Astrocyte (in vitro differentiated cells and primary cell): Measurements from ENCODE around the gene SIRPB1. TPM values are rescaled to one million over a fixed set of nuclear protein-coding genes. Genes with fewer than 3 reads are reported as not detected.

Experiments used
- DNase-seq: peaks from one replicate; pipeline ENCODE4 v3.0.0-alpha.2; 2010; ENCODE audit warnings: low read depth
- FAIRE-seq: peaks from 2 replicates; lab custom pipeline; 2011; peaks lifted over from hg19 to GRCh38; lab: Jason Lieb, UNC
- H2AFZ ChIP-seq: 2 replicates; pipeline ENCODE4 v1.6.0; 2012; ENCODE audit warnings: low read depth, low read length, inconsistent platforms
- H3K27ac ChIP-seq: 2 replicates; pipeline ENCODE4 v1.5.1; 2011; ENCODE audit warnings: low read depth, low read length, inconsistent platforms
- H3K27me3 ChIP-seq: 2 replicates; pipeline ENCODE4 v1.6.0; 2011; ENCODE audit warnings: low read length, inconsistent platforms; ENCODE audit not compliant: insufficient read depth
- H3K36me3 ChIP-seq: 2 replicates; pipeline ENCODE4 v1.5.1; 2011; ENCODE audit warnings: low read length, inconsistent platforms; ENCODE audit not compliant: insufficient read depth
- H3K4me1 ChIP-seq: 2 replicates; pipeline ENCODE4 v1.5.1; 2011; ENCODE audit warnings: low read length, inconsistent platforms; ENCODE audit not compliant: insufficient read depth
- H3K4me2 ChIP-seq: 2 replicates; pipeline ENCODE4 v1.6.0; 2012; ENCODE audit warnings: low read length, inconsistent platforms
- H3K4me3 ChIP-seq: 2 replicates; pipeline ENCODE4 v1.5.1; 2011; ENCODE audit warnings: low read depth, mild to moderate bottlenecking, low read length, inconsistent platforms; ENCODE audit not compliant: insufficient read depth
- H3K79me2 ChIP-seq: 2 replicates; pipeline ENCODE4 v1.6.0; 2012; ENCODE audit warnings: mild to moderate bottlenecking, low read length, inconsistent platforms; ENCODE audit not compliant: insufficient read depth
- H3K9ac ChIP-seq: 2 replicates; pipeline ENCODE4 v1.6.0; 2012; ENCODE audit warnings: mild to moderate bottlenecking, low read length, inconsistent platforms
- H3K9me3 ChIP-seq: 2 replicates; pipeline ENCODE4 v1.5.1; 2012; ENCODE audit warnings: low read depth, mild to moderate bottlenecking, low read length, inconsistent platforms; ENCODE audit not compliant: insufficient read depth
- H4K20me1 ChIP-seq: 2 replicates; pipeline ENCODE4 v1.6.0; 2012; ENCODE audit warnings: low read length, inconsistent platforms; ENCODE audit not compliant: insufficient read depth
- H3K27ac Mint-ChIP-seq: one replicate; pipeline ENCODE4 v1.8.0; 2021; ENCODE audit warnings: mild to moderate bottlenecking, mixed read lengths; ENCODE audit not compliant: unreplicated experiment
- H3K27me3 Mint-ChIP-seq: one replicate; pipeline ENCODE4 v1.8.0; 2021; ENCODE audit warnings: low read depth, mixed read lengths; ENCODE audit not compliant: unreplicated experiment
- H3K36me3 Mint-ChIP-seq: one replicate; pipeline ENCODE4 v1.8.0; 2021; ENCODE audit warnings: low read depth, mixed read lengths; ENCODE audit not compliant: unreplicated experiment
- H3K4me1 Mint-ChIP-seq: one replicate; pipeline ENCODE4 v1.8.0; 2021; ENCODE audit warnings: low read depth, mixed read lengths; ENCODE audit not compliant: unreplicated experiment
- H3K4me3 Mint-ChIP-seq: one replicate; pipeline ENCODE4 v1.8.0; 2021; ENCODE audit warnings: mild to moderate bottlenecking, moderate library complexity, mixed read lengths; ENCODE audit not compliant: unreplicated experiment
- H3K9me3 Mint-ChIP-seq: one replicate; pipeline ENCODE4 v1.8.0; 2021; ENCODE audit warnings: mild to moderate bottlenecking, mixed read lengths; ENCODE audit not compliant: unreplicated experiment
- EZH2 ChIP-seq: IDR thresholded peaks from 2 replicates; pipeline ENCODE4 v1.6.1; 2012; ENCODE audit warnings: mild to moderate bottlenecking, low read length, inconsistent platforms; ENCODE audit not compliant: insufficient read depth
- total RNA-seq: library from RNA; stranded (reverse); gene quantifications from 2 replicates; pipeline ENCODE4 v1.2.1, GENCODE V29; 2021
- TF ChIP-seq, protein P1 (sequence below): IDR thresholded peaks from 2 replicates; pipeline ENCODE4 v1.5.1; 2011; ENCODE audit warnings: low read depth, mild to moderate bottlenecking, inconsistent platforms, low read length, moderate library complexity; ENCODE audit not compliant: insufficient read depth

The SIRPB1 gene
- total RNA-seq, 1 donor from 2014 or later, result not detected

DNA sequence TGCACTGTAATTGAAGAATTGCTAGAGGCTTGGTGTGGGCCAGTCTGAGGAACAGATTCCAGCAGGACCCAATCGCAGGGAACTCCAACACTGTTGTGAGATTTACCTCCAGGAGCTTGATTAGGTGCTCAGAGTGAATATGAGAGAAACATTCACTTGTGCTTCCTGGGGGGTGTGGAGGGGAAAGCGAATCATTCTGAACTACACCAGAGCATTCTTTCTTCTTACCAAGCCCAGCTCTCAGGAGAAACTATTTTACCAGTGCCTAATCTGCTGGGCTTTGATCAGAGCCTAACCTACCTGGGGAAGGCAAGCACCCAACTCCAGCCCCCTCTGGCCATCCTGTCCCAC lies 7.4 kb upstream of the SIRPB1 start:
- FAIRE-seq, result no peak
- TF ChIP-seq, protein P1, sequence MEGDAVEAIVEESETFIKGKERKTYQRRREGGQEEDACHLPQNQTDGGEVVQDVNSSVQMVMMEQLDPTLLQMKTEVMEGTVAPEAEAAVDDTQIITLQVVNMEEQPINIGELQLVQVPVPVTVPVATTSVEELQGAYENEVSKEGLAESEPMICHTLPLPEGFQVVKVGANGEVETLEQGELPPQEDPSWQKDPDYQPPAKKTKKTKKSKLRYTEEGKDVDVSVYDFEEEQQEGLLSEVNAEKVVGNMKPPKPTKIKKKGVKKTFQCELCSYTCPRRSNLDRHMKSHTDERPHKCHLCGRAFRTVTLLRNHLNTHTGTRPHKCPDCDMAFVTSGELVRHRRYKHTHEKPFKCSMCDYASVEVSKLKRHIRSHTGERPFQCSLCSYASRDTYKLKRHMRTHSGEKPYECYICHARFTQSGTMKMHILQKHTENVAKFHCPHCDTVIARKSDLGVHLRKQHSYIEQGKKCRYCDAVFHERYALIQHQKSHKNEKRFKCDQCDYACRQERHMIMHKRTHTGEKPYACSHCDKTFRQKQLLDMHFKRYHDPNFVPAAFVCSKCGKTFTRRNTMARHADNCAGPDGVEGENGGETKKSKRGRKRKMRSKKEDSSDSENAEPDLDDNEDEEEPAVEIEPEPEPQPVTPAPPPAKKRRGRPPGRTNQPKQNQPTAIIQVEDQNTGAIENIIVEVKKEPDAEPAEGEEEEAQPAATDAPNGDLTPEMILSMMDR, result no peak
- TF ChIP-seq EZH2, result no peak
- H3K27me3 Mint-ChIP-seq, result peaks cover 29% of the 10 kb centered on the region

DNA sequence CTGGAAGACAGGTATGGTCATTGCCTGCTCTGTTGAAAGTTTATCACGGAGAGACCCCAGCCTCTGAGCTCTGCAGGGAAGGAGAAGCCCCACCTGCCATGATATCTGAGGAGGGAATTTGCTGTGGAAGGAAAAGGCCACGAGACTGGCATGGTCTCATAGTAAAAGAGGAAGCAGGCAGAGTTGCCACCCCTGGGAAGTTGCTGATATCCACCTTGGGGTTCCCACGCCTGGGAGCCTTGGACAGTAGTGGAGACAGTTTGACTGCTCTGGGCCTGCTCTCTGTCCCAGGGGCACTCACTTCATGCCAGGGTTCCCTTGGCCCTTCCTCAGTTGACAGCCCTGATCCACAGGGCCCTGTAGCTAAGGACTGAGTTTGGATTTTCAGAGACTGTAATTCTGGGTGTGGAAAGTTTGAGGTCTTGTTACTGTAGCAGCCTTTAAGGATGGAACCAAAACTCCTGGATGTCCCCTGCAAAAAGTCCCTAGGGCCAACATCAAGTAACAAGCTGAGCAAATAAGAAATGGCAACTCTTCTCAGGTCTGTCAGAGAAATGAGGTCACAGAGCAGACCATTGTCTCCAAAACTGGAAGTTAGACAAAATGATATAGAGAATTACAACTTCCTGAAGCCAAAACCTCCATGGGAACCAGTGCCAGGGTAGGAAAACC lies 6.9 kb upstream of the SIRPB1 start:
- Histone ChIP-seq H4K20me1 (no peaks in the 10 kb centered on the region), H3K27me3 (no peaks in the 10 kb centered on the region), H3K36me3 (no peaks in the 10 kb centered on the region), H3K4me1 (no peaks in the 10 kb centered on the region), H3K4me2 (no peak overlapping the region), H2AFZ (no peak overlapping the region), H3K9ac (no peak overlapping the region), H3K79me2 (no peaks in the 10 kb centered on the region), H3K9me3 (no peaks in the 10 kb centered on the region), H3K27ac (no peak overlapping the region), H3K4me3 (no peak overlapping the region)
- no peak overlapping the region for H3K27ac Mint-ChIP-seq
- FAIRE-seq (no peak), DNase-seq (no peak)
- no peaks in the 10 kb centered on the region for H3K9me3 Mint-ChIP-seq
- H3K36me3 Mint-ChIP-seq, result no peaks in the 10 kb centered on the region
- H3K4me3 Mint-ChIP-seq, result no peak overlapping the region
- H3K27me3 Mint-ChIP-seq, result peaks cover 29% of the 10 kb centered on the region
- TF ChIP-seq, protein P1, result no peak
- no peak for TF ChIP-seq EZH2
- peaks cover 6% of the 10 kb centered on the region for H3K4me1 Mint-ChIP-seq

More for the DNA sequence above, 7.4 kb upstream of the SIRPB1 start:
- Histone ChIP-seq H3K27ac (no peak overlapping the region), H3K9ac (no peak overlapping the region), H2AFZ (no peak overlapping the region), H3K79me2 (no peaks in the 10 kb centered on the region), H3K4me2 (no peak overlapping the region), H4K20me1 (no peaks in the 10 kb centered on the region), H3K27me3 (no peaks in the 10 kb centered on the region), H3K36me3 (no peaks in the 10 kb centered on the region), H3K4me1 (no peaks in the 10 kb centered on the region), H3K4me3 (no peak overlapping the region), H3K9me3 (no peaks in the 10 kb centered on the region)
- no peak overlapping the region for H3K4me3 Mint-ChIP-seq
- H3K4me1 Mint-ChIP-seq, result peaks cover 6% of the 10 kb centered on the region
- no peak for DNase-seq
- no peaks in the 10 kb centered on the region for H3K9me3 Mint-ChIP-seq
- no peaks in the 10 kb centered on the region for H3K36me3 Mint-ChIP-seq
- no peak overlapping the region for H3K27ac Mint-ChIP-seq

DNA sequence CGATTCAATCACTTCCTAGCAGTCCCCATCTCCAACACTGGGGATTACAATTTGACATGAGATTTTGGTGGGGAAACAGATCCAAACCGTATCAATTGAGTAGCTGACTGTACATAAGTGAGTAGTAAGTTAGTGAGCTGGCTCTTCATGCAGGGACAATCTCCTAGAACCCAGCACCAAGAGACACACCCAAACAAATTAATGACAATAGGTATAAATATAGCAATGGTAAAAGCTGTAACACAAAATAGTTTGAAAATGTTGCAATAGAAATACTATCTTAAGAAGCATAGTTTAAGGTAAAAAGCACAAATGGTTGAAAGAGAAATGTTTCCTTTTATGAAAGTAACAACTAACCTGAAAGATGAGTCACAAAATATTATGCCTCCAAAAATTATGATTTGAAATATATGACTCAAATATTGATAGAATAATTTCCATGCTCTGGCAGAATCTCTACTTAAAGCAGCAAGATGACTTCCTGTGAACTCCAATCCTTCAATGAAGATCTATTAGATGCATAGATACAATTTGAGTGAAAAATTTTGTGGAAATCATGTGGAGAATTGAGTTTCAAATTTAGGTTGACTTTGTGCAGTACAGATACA lies 5.4 kb upstream of the SIRPB1 start:
- no peak overlapping the region for H3K27ac Mint-ChIP-seq
- TF ChIP-seq, protein P1, result no peak
- no peak for TF ChIP-seq EZH2

More for the DNA sequence above, 5.4 kb upstream of the SIRPB1 start:
- H3K27ac ChIP-seq, result no peak overlapping the region
- Mint-ChIP-seq H3K36me3 (no peaks in the 10 kb centered on the region), H3K4me3 (no peak overlapping the region), H3K27me3 (peaks cover 22% of the 10 kb centered on the region), H3K4me1 (peaks cover 4% of the 10 kb centered on the region), H3K9me3 (no peaks in the 10 kb centered on the region)
- H3K9ac ChIP-seq, result no peak overlapping the region
- DNase-seq (no peak), FAIRE-seq (no peak)
- no peaks in the 10 kb centered on the region for H3K9me3 ChIP-seq
- H3K4me2 ChIP-seq, result no peak overlapping the region
- no peak overlapping the region for H3K4me3 ChIP-seq
- no peaks in the 10 kb centered on the region for H3K36me3 ChIP-seq
- no peaks in the 10 kb centered on the region for H4K20me1 ChIP-seq
- no peaks in the 10 kb centered on the region for H3K27me3 ChIP-seq
- H3K4me1 ChIP-seq, result no peaks in the 10 kb centered on the region
- H3K79me2 ChIP-seq, result no peaks in the 10 kb centered on the region
- no peak overlapping the region for H2AFZ ChIP-seq
